HG02973 (cell line): Measurements from ENCODE around the gene TCF23.
"Not testable (repeated sequence)": the region's sequence is repeated elsewhere in the genome, so short reads cannot be mapped to it uniquely, and the experiment has no call there.

Experiments
- ATAC-seq: cut with Tn5 transposase; IDR thresholded peaks from one replicate; pipeline ENCODE4 v1.9.1; 2021; ENCODE audit warnings: moderate library complexity; ENCODE audit not compliant: unreplicated experiment

Gene TCF23

GRCh38 chr2:27184115-27184514 lies 35.3 kb downstream of the TCF23 start:
- ATAC-seq = no peak

GRCh38 chr2:27185331-27186026 lies 36.7 kb downstream of the TCF23 start:
- ATAC-seq = no peak

GRCh38 chr2:27186613-27187345 lies 38.0 kb downstream of the TCF23 start:
- no peak for ATAC-seq

- ATAC-seq = no peak
Measured at GRCh38 chr2:27189989-27190388, 41.2 kb downstream of the TCF23 start.

GRCh38 chr2:27191070-27191829 lies 42.4 kb downstream of the TCF23 start:
- ATAC-seq = no peak

- ATAC-seq = no peak
Measured at GRCh38 chr2:27194538-27195354, 45.9 kb downstream of the TCF23 start.

- not testable (repeated sequence) for ATAC-seq
Measured at GRCh38 chr2:27195799-27196198, 47.0 kb downstream of the TCF23 start.

GRCh38 chr2:27198068-27198467 lies 49.3 kb downstream of the TCF23 start:
- ATAC-seq = not testable (repeated sequence)

GRCh38 chr2:27198627-27199026 lies 49.8 kb downstream of the TCF23 start:
- ATAC-seq = no peak

GRCh38 chr2:27199241-27199640 lies 50.4 kb downstream of the TCF23 start:
- ATAC-seq = no peak

GRCh38 chr2:27201675-27202074 lies 52.9 kb downstream of the TCF23 start:
- ATAC-seq = no peak

- no peak for ATAC-seq
Measured at GRCh38 chr2:27202854-27203253, 54.0 kb downstream of the TCF23 start.

GRCh38 chr2:27203741-27204140 lies 54.9 kb downstream of the TCF23 start:
- ATAC-seq = no peak

- ATAC-seq = no peak
Measured at GRCh38 chr2:27204566-27204965, 55.8 kb downstream of the TCF23 start.

GRCh38 chr2:27205206-27205605 lies 56.4 kb downstream of the TCF23 start:
- no peak for ATAC-seq

- no peak for ATAC-seq
Measured at GRCh38 chr2:27206346-27206745, 57.5 kb downstream of the TCF23 start.
